ENCODE measurements around the gene ZNF443. TPM values are rescaled to one million over a fixed set of nuclear protein-coding genes. Genes with fewer than 3 reads are reported as not detected.
"Not testable (repeated sequence)": the region's sequence is repeated elsewhere in the genome, so short reads cannot be mapped to it uniquely, and the experiment has no call there.

The ZNF443 gene
- total RNA-seq, 3 donors from 2014 or later (not counting 1 experiment from before 2014, with no cell fraction given) = 3.5 to 6.1 (median 3.9) TPM

DNA sequence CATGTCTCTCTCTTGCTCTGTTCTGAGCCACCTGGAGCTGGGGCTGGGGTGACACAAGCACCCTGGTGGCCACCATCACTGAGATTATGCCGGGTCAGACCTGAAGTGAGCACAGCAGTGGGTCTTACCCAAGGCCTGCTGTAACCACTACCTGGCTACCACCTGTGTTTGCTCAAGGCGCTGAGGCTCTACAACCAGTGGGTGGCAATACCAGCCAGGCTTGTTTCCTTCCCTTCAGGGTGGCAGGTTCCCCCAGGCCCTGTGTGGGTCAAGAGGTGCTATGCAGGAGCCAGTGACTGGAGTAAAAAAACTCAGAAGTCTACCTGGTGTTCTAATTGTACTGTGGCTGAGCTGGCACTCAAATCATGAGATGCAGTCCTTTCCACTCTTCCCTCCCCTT, 8.0 kb upstream of the ZNF443 start:
- H3K9me3 Mint-ChIP-seq = peaks cover 7 to 18% of the 10 kb centered on the region in 2 donors

GRCh38 chr19:12439686-12440540, 908 bp downstream of the ZNF443 start:
- intact Hi-C loops (cut with micrococcal nuclease) = loop anchor here (5.0 kb wide), 1 partner anchor 38 kb away; the partner anchor contains the start of gene ZNF799
- peak; percentile 51 to 72 for DNase-seq
- peak overlapping the region; percentile 91 to 99 for H3K27ac Mint-ChIP-seq

More for the DNA sequence above, 8.0 kb upstream of the ZNF443 start:
- ATAC-seq (no peak), DNase-seq (no peak)
- H3K4me3 Mint-ChIP-seq = no peak overlapping the region
- Histone ChIP-seq H3K4me1 (ENCODE audit: control insufficient read depth, insufficient read depth, low read length) (no peaks in the 10 kb centered on the region), H3K27me3 (ENCODE audit: control insufficient read depth, insufficient read depth, low read length) (no peaks in the 10 kb centered on the region), H3K9me3 (ENCODE audit: control insufficient read depth, insufficient read depth, low read length) (peaks cover 20% of the 10 kb centered on the region), H3K27ac (ENCODE audit: low read length) (no peak overlapping the region), H3K36me3 (ENCODE audit: control insufficient read depth, insufficient read depth, low read length) (no peaks in the 10 kb centered on the region), H3K4me3 (ENCODE audit: low read length) (no peak overlapping the region)
- TF ChIP-seq CTCF (IDR thresholded peaks at IDR 0.05) = no peak
- no peaks in the 10 kb centered on the region for H3K27me3 Mint-ChIP-seq (ENCODE audit: low read depth in 2 of 2)
- H3K4me1 Mint-ChIP-seq = no peaks in the 10 kb centered on the region
- 69% methylated on average over 2 of the region's 2 CpGs for WGBS (ENCODE audit: insufficient coverage)
- H3K36me3 Mint-ChIP-seq = peaks cover 20% of the 10 kb centered on the region
- intact Hi-C loops (cut with micrococcal nuclease) = no loop called here
- H3K27ac Mint-ChIP-seq = no peak overlapping the region

DNA sequence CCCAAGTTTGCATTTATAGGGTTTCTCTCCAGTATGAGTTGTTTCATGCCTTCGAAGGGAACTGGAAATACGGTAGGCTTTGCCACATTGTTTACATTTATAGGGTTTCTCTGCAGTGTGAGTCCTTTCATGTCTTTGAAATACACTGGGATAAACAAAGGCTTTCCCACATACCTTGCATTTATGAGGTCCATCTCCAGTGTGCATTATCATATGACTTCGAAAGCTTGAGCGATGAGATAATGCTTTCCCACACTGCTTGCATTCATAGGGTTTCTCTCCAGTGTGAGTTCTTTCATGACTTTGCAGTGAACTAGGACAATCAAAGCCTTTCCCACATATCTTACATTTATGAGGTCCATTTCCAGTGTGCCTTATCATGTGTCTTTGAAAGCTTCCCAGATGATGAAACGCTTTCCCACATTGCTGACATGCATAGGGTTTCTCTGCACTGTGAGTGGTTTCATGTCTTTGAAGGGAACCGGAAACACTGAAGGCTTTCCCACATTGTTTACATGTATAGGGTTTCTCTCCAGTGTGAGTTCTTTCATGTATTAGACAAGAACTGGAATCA, 10.0 kb downstream of the ZNF443 start:
- H3K4me3 ChIP-seq (ENCODE audit: low read length); ATAC-seq; H3K9me3 ChIP-seq (ENCODE audit: control insufficient read depth, insufficient read depth, low read length); intact Hi-C loops (cut with micrococcal nuclease); H3K4me1 Mint-ChIP-seq; DNase-seq; H3K4me1 ChIP-seq (ENCODE audit: control insufficient read depth, insufficient read depth, low read length); H3K9me3 Mint-ChIP-seq; H3K4me3 Mint-ChIP-seq; H3K27ac Mint-ChIP-seq; H3K27me3 ChIP-seq (ENCODE audit: control insufficient read depth, insufficient read depth, low read length); H3K27ac ChIP-seq (ENCODE audit: low read length); H3K27me3 Mint-ChIP-seq (ENCODE audit: low read depth in 2 of 2): not testable (repeated sequence)
- H3K36me3 ChIP-seq (ENCODE audit: control insufficient read depth, insufficient read depth, low read length) = peaks cover 12% of the 10 kb centered on the region
- WGBS (ENCODE audit: insufficient coverage) = 98% methylated on average over 6 of the region's 6 CpGs
- peaks cover 32% of the 10 kb centered on the region for H3K36me3 Mint-ChIP-seq

More at GRCh38 chr19:12439686-12440540, 908 bp downstream of the ZNF443 start:
- H3K27me3 Mint-ChIP-seq (ENCODE audit: low read depth in 2 of 2); H3K27me3 ChIP-seq (ENCODE audit: control insufficient read depth, insufficient read depth, low read length); H3K36me3 Mint-ChIP-seq; H3K9me3 Mint-ChIP-seq; H3K36me3 ChIP-seq (ENCODE audit: control insufficient read depth, insufficient read depth, low read length); H3K9me3 ChIP-seq (ENCODE audit: control insufficient read depth, insufficient read depth, low read length): not testable (repeated sequence)
- H3K4me3 Mint-ChIP-seq = peak overlapping the region; percentile 87
- H3K27ac ChIP-seq (ENCODE audit: low read length) = peak overlapping the region; percentile 73
- peaks cover 6 to 24% of the 10 kb centered on the region in 2 donors for H3K4me1 Mint-ChIP-seq
- H3K4me1 ChIP-seq (ENCODE audit: control insufficient read depth, insufficient read depth, low read length) = peaks cover 14% of the 10 kb centered on the region
- ATAC-seq = peak in 2 of 3 donors; percentile 12 to 24
- H3K4me3 ChIP-seq (ENCODE audit: low read length) = peak overlapping the region; percentile 85
- 1% methylated on average over 22 of the region's 28 CpGs for WGBS (ENCODE audit: insufficient coverage)

- no peak for TF ChIP-seq CTCF (IDR thresholded peaks at IDR 0.05)
- 100% methylated on average over 2 of the region's 4 CpGs for WGBS (ENCODE audit: insufficient coverage)
- ATAC-seq (no peak), DNase-seq (no peak)
- Mint-ChIP-seq H3K27ac (no peak overlapping the region), H3K4me1 (no peaks in the 10 kb centered on the region), H3K27me3 (ENCODE audit: low read depth in 2 of 2) (no peaks in the 10 kb centered on the region), H3K36me3 (peaks cover 21% of the 10 kb centered on the region), H3K9me3 (peaks cover 0 to 5% of the 10 kb centered on the region in 2 donors), H3K4me3 (no peak overlapping the region)
- Histone ChIP-seq H3K4me3 (ENCODE audit: low read length) (no peak overlapping the region), H3K36me3 (ENCODE audit: control insufficient read depth, insufficient read depth, low read length) (peaks cover 5% of the 10 kb centered on the region), H3K27me3 (ENCODE audit: control insufficient read depth, insufficient read depth, low read length) (no peaks in the 10 kb centered on the region), H3K27ac (ENCODE audit: low read length) (no peak overlapping the region), H3K9me3 (ENCODE audit: control insufficient read depth, insufficient read depth, low read length) (peaks cover 14% of the 10 kb centered on the region), H3K4me1 (ENCODE audit: control insufficient read depth, insufficient read depth, low read length) (no peaks in the 10 kb centered on the region)
- intact Hi-C loops (cut with micrococcal nuclease) = no loop called here
Measured at GRCh38 chr19:12425888-12426274, 14.9 kb downstream of the ZNF443 start.

Measured in natural killer cell (primary cell).